HG02678 (cell line): ENCODE data around the gene KRTAP4-12.
"Not testable (repeated sequence)": the region's sequence is repeated elsewhere in the genome, so short reads cannot be mapped to it uniquely, and the experiment has no call there.

Experiments
- ATAC-seq: cut with Tn5 transposase; IDR thresholded peaks from one replicate; pipeline ENCODE4 v1.9.1; 2021; ENCODE audit warnings: mild to moderate bottlenecking, moderate library complexity; ENCODE audit not compliant: unreplicated experiment

Gene KRTAP4-12

GRCh38 chr17:41098042-41098441, 25.9 kb downstream of the KRTAP4-12 start, which contains the start of gene KRTAP4-8:
TSS of gene KRTAP4-8 (minus strand) at chr17:41098142. CDS start at chr17:41098084, 58 bp downstream.
- ATAC-seq = no peak

GRCh38 chr17:41096055-41096454, 27.9 kb downstream of the KRTAP4-12 start:
- no peak for ATAC-seq

GRCh38 chr17:41088760-41089352, 35.1 kb downstream of the KRTAP4-12 start:
- ATAC-seq = not testable (repeated sequence)

GRCh38 chr17:41084100-41084856, 39.7 kb downstream of the KRTAP4-12 start, which contains the start of gene KRTAP4-7:
TSS of gene KRTAP4-7 (plus strand) at chr17:41084150. CDS start at chr17:41084207, 57 bp downstream.
- not testable (repeated sequence) for ATAC-seq

- ATAC-seq = not testable (repeated sequence)
These were observed 40.6 kb downstream of the KRTAP4-12 start for GRCh38 chr17:41083427-41083826.

- no peak for ATAC-seq
These were observed 41.4 kb downstream of the KRTAP4-12 start for GRCh38 chr17:41082626-41083025.

- ATAC-seq = no peak
These were observed 47.2 kb downstream of the KRTAP4-12 start for GRCh38 chr17:41076788-41077187.

GRCh38 chr17:41073676-41074075, 50.3 kb downstream of the KRTAP4-12 start:
- ATAC-seq = no peak
